Embryonic facial prominence (tissue), 1 donor: ENCODE measurements around the gene OR6K6.

Experiments
- DNase-seq: peaks from one replicate; pipeline ENCODE4 v3.0.0-alpha.2; 2016; ENCODE audit errors: extremely low spot score

Gene OR6K6, protein sequence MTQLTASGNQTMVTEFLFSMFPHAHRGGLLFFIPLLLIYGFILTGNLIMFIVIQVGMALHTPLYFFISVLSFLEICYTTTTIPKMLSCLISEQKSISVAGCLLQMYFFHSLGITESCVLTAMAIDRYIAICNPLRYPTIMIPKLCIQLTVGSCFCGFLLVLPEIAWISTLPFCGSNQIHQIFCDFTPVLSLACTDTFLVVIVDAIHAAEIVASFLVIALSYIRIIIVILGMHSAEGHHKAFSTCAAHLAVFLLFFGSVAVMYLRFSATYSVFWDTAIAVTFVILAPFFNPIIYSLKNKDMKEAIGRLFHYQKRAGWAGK

DNA sequence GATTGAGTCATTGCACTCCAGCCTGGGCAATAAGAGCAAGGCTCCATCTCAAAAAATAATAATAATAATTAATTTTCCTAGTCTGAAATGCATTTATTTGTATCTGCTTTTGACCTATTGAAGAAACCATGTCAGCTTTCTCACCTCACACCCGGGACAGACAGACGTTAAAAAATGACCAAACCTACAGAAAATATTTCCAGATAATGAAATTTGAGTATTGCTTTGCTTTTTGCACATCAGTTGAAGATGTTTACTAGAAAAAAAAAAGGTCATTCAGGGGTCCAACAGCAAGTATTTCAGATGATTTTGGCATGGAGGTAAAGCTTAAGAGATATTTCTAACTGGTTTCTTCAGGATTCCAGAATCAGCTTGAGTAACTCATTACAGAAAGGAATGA lies at the start of gene OR6K6:
Gene OR6K6 (plus strand): TSS at position 301 of the 400 bp plus-strand sequence. CDS start 168 bp downstream, outside the sequence.
- DNase-seq = no peak

GRCh38 chr1:158706096-158706495 lies 48.4 kb upstream of the OR6K6 start:
- no peak for DNase-seq

- no peak for DNase-seq
Observed at GRCh38 chr1:158711098-158711497, 43.4 kb upstream of the OR6K6 start.

GRCh38 chr1:158714754-158715153 lies 39.8 kb upstream of the OR6K6 start:
- DNase-seq = no peak

DNA sequence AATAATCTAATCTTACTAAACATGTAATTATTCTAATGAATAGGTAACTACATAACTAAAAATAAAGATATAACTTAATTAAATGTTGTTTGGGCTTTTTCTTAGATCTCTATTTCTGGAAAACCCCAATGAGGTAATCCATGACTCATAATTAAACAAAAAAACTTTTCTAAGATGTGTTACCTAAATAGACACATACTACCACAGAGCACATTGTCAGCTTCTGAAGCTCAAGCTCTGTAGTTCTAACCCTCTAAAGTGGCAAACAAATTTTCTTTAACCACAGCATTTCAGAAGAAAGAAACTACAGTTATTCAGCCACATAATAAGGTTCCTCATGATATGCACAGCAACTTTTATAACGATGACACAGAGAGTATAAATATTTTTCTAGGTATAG lies 38.2 kb upstream of the OR6K6 start:
- DNase-seq = no peak

- no peak for DNase-seq
Observed at GRCh38 chr1:158717344-158717743, 37.2 kb upstream of the OR6K6 start.

DNA sequence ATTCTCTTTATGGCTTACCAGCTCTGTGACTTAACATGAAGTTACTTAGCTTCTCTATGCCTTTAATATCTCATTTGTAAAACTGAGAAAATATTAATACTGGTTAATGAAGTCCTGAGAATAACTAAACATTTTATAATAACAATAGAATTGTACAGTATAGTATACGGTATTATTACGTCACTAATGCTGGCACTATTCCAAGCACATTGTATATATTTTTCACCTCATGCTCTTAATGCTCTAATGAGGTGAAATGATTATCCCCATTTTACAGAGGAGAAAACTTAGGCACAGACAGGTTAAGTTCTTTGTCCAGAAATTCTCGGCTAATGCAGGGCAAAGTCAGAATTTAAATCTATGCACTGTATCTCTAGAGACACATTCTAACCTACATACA lies 34.9 kb upstream of the OR6K6 start:
- no peak for DNase-seq

DNA sequence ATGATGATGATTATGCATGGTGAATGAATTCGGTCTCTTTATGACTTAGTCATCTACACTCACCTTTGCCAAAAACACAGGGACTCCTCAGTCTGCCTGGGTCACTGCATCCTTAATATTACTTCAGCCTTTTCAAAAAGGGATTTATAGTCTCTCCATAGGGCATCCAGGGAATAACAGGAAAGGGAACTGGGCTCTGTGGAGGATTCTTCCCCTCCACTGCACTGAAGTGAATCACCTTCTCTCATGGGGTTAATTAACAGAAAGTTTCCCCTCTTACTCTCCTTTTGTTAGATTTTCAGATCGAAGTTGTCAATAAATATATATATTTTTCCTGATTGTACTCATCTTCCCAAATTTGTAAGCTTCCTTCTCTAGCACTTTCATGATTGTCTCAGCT lies 33.9 kb upstream of the OR6K6 start, which contains the start of gene OR6K3:
Gene OR6K3 (minus strand): TSS at position 101 of the 400 bp plus-strand sequence. CDS start 2,605 bp downstream, outside the sequence.
- DNase-seq = no peak

GRCh38 chr1:158724442-158724841 lies 30.1 kb upstream of the OR6K6 start:
- no peak for DNase-seq

- DNase-seq = no peak
Observed at GRCh38 chr1:158728510-158729225, 25.9 kb upstream of the OR6K6 start.

GRCh38 chr1:158730453-158730852 lies 24.1 kb upstream of the OR6K6 start:
- no peak for DNase-seq

DNA sequence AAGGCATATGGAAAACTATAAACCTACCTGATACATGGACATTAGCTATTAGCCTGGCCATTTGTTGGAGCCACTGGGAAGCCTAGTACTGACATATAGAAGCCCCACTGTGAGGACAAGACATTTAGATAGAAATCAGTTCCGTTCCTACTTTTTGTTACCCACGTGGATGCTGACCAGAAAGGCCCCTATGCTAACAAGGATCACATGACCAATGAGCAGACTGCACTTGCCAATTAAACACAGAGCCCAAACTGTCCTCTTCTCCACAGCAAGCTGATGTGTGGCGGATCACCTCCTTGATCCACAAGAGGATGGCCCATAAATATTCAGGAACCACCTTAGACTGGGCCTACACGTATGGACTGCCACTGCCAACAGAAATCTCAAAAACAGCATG lies 22.8 kb upstream of the OR6K6 start:
- DNase-seq = no peak

GRCh38 chr1:158732524-158732923 lies 22.0 kb upstream of the OR6K6 start:
- DNase-seq = no peak

DNA sequence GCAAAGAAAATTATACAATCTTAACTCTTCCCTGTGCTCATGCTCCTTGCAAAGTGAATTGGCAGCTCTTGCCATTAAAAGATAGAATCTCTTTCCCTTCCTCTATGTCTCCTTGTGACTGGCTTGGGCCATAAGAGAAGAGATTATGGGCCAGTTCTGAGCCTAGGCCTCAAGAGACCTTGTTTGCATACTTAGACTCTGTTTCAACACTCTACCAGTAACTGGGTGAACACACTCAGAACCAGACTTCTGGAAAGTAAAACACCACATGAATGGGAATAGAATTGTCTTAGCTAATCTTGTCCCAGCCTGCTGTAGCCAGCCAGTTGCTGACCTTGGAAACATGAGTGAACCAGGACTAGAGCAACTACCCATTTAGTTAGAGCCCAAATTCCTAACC lies 18.7 kb upstream of the OR6K6 start:
- DNase-seq = no peak

DNA sequence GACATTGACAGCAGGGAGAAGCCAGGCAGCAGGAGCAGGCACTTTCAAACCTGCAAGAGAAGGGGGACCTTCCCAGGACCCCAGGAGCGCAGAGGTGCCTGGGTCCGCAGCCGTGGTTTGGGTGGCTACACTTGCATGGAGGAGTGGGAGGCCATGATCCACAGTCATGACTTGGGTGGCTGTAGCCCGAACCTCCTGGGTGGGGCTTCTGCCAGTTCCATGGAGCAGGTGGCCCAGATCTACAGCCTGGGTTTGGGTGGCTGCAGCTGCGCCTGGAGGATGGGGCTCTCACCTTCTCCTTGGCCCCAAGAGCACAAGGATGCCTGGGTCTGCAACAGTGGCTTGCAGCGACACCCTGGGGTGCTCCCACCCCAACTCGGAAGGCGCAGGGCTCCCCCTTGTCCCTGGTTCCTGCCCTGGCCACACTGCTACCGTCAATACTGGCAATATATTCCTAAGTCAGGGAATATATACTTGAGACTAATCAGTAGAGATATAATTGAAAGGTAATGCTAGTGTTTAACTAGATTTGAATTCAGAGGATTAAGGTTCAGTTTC lies 2.3 kb upstream of the OR6K6 start:
- no peak for DNase-seq

DNA sequence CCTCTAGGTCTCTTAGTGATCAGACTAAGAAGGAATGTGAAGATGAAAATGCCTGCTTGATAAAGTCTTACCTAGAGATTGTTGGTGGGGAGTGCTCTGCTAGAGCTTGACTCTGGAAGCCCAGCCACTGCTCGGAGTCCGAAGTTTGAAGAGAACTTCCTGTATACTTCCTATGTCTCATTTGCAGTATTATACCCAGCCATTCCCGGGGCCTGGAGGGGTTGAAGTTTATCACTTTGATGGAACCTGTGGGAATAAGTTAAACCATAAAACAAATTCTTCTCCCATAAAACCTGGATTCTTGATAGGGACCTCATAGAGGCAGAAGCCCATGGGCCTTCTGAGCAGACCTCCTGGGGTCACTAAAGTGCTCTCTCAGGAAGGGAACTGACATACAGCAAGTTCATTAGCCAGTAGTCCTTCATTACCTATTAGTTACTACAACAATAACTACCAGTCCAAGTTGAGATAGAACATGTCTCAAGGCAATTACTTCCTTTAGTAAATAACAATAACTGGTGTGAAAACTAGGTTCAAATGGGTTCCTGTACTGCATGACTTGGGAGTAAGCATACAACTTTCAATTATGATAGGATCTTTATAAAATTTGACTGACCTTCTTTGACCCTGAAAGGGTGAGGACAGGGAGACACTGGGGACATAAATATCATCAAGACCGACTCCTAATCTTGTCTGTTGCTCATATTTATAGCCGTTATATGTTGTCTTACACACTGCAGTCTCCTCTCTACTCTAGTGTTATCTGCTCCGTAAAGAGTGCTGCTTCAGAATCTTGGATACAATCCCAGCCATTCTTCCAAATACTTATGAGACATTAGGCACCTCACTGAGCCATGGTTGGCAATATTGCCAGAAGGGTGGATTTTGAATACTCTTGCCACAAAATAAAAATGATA lies 17.7 kb downstream of the OR6K6 start, which contains the start of gene OR6N1:
Gene OR6N1 (minus strand): TSS at position 246 of the 917 bp plus-strand sequence. CDS start 5,513 bp downstream, outside the sequence.
- DNase-seq = no peak

- DNase-seq = no peak
Observed at GRCh38 chr1:158781104-158781503, 26.6 kb downstream of the OR6K6 start, which contains the start of gene OR6N2. TSS of gene OR6N2 (minus strand) at chr1:158781204. CDS start at chr1:158777635, 3,569 bp downstream.

DNA sequence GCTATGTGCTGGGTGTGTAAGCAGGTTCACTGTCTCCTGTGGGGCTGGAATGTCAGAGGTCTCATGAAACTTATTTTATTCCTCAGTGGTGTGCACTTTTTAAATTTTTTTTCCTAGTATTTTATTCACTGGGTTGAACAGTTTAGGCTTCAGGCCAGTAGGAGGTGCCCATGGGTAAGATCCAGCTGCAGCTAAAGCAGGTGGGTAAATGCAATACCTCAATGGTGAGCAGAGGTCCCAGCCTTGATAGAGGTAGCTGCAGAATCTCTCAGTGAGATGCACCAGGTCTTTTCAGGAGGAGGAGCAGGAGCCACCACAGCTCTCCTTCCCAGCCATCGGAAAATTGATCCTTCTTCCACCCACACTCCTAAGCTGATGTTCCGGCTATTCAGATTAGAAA lies 39.1 kb downstream of the OR6K6 start:
- DNase-seq = no peak

- DNase-seq = no peak
Observed at GRCh38 chr1:158794247-158794646, 39.7 kb downstream of the OR6K6 start.

DNA sequence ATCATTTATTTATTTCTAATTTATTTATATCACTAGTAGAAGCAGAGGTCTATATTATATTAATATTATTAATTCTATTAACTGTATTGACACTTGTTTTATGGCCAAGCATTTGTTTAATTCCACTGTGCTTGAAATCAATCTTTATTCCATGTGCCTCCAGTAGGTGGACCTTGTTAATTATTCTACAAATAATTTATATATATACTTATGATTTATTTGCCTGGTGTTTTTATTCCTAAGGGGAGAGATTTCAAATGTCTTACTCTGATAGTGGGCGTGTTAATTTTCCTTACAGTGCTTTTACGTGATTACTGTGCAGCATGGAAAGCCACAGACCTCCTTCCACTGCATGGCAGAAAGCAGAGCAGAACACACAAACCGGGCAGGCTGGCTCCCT lies 44.0 kb downstream of the OR6K6 start:
- DNase-seq = no peak

- DNase-seq = no peak
Observed at GRCh38 chr1:158799689-158800088, 45.2 kb downstream of the OR6K6 start.

DNA sequence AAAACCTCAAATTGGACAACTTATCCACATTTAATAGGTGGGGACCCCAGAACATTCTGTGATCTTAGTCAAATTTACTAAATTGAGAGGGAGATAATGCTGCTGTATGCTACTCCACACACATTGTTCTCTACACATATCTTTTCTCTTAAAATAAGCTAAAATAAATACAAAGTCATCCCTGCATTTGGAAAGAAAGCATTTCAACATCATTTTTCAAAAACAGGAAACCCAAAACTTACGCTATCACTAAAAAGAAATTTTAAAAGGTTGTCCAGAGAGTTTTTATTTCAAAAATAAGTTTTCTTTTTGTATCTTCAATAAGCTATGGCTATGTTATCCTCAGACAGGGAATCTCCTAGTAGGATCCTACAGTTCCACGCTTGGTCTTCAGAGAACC lies 46.0 kb downstream of the OR6K6 start:
- no peak for DNase-seq
